AG09309 (cell line): ENCODE results near the gene PIP5K1C.

Source experiments
- DNase-seq: peaks from one replicate; pipeline ENCODE4 v3.0.0-alpha.2; 2010; ENCODE audit warnings: low read depth
- H3K4me3 ChIP-seq: 2 replicates; pipeline ENCODE4 v1.5.1; 2011; ENCODE audit warnings: mild to moderate bottlenecking, low read depth, low read length, moderate library complexity; ENCODE audit not compliant: control insufficient read depth
- TF ChIP-seq, protein P1 (sequence below): IDR thresholded peaks from 2 replicates; pipeline ENCODE4 v1.5.1; 2011; ENCODE audit warnings: mild to moderate bottlenecking, low read depth, low read length, inconsistent platforms; ENCODE audit not compliant: insufficient read depth, control insufficient read depth; ENCODE audit errors: missing control alignments

Gene PIP5K1C

DNA sequence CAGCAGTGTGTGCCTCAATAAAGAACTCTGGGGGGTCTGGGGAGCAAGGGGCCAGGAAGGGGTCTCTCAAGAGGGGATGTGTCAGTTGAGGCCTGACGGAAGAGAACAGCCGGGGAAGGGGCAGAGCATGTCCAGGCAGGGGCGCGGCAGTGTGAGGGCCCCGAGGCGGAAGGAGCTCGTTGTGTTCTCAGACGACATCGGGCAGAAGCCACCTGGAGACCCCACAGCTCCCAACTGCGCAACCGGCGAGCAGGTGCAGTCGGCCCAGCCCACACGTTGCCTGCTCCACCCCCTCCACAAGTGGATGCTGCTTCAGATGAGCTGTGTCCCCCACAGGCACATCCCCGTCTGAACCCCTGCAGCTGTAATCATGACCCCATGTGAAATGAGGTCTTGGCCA, 78.6 kb downstream of the PIP5K1C start:
- DNase-seq = no peak
- TF ChIP-seq, protein P1, sequence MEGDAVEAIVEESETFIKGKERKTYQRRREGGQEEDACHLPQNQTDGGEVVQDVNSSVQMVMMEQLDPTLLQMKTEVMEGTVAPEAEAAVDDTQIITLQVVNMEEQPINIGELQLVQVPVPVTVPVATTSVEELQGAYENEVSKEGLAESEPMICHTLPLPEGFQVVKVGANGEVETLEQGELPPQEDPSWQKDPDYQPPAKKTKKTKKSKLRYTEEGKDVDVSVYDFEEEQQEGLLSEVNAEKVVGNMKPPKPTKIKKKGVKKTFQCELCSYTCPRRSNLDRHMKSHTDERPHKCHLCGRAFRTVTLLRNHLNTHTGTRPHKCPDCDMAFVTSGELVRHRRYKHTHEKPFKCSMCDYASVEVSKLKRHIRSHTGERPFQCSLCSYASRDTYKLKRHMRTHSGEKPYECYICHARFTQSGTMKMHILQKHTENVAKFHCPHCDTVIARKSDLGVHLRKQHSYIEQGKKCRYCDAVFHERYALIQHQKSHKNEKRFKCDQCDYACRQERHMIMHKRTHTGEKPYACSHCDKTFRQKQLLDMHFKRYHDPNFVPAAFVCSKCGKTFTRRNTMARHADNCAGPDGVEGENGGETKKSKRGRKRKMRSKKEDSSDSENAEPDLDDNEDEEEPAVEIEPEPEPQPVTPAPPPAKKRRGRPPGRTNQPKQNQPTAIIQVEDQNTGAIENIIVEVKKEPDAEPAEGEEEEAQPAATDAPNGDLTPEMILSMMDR = no peak
- H3K4me3 ChIP-seq = no peak overlapping the region

DNA sequence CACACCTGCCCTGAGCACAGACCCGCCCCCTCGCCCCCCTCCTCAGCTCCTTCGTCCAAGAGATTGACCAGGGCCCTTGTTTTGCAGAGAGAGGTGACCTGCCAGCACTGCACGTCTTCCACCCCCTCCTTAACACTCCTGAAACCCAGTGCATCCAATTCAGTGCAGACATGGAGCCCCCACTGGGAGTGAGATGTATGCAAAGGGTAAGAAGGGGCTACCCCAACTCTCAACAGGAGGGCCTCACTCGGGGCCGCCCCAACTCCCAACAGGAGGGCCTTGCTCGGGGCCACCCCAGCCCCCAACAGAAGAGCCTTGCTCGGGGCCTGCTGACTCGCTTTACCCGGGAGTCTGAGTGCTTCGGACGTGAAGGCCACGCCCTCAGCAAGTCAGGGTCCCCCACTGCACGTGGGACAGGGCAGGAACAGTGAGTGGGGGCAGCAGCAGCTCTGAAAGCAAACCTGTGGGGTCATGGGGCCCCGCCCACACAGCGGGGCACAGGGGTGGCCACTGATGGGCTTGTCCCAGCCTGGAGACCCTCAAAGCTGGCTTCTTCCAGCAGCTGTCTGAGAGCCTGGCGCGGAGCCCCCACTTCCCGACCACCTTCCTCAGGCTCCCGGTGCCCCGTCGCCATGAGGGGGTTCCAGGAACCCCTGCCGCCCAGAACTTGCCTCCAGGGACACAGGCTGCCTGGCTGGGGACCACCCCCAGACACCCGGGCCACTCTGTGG, 79.3 kb downstream of the PIP5K1C start:
- TF ChIP-seq, protein P1 = no peak
- no peak for DNase-seq
- H3K4me3 ChIP-seq = no peak overlapping the region

DNA sequence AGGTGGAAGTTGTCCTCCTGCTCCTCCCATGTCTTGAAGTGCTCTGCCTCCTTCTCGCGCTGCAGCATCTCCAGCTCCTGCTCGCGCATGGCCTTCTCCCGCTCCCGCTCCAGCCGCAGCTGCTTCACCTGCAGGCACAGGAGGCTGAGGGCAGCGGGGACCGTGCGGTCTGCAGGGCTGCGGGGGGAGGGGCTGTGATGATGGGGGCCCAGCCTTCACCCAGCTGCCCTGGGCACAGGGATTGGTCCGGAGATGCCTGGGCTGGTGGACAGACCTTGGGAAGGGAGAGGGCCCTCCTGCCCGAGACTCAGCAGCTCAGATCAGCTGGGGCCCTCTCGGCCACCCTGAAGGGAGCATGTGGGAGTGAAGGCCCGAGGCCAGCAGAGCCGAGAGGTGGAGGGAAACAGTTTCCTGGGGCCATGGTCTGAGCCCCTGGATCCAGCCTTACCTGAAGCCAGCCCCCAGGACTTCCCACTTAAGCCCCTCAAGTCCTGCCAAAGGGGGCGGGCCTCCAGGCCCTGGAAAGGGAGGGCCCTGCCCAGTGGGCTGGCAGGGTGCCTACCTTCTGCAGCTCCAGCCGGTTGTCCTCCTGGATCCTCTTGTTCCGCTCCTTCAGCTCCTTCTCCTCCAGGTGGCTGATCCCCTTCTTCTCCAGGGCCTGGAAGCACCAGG, 80.0 kb downstream of the PIP5K1C start:
- DNase-seq = no peak
- TF ChIP-seq, protein P1 = no peak
- H3K4me3 ChIP-seq = no peak overlapping the region

DNA sequence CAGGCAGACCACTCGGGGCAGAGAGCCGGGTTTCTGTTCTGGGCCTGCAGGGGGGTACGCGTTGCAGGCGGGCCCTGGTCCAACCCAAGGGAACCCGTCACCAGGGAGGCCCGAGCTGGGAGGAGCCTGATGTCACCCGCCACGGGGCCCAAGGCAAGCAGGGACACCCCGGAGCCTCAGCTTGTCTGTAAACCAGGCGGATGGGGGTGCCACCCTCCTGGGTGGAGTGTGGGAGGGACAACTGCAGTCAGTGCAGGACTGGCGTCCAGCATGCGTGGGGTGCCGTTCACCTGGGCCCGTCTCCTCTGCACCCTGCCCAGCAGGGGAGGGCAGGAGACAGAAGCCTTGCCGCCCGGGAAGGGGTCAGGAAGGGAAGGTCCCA, 80.6 kb downstream of the PIP5K1C start:
- no peak overlapping the region for H3K4me3 ChIP-seq
- DNase-seq = no peak
- TF ChIP-seq, protein P1 = no peak

DNA sequence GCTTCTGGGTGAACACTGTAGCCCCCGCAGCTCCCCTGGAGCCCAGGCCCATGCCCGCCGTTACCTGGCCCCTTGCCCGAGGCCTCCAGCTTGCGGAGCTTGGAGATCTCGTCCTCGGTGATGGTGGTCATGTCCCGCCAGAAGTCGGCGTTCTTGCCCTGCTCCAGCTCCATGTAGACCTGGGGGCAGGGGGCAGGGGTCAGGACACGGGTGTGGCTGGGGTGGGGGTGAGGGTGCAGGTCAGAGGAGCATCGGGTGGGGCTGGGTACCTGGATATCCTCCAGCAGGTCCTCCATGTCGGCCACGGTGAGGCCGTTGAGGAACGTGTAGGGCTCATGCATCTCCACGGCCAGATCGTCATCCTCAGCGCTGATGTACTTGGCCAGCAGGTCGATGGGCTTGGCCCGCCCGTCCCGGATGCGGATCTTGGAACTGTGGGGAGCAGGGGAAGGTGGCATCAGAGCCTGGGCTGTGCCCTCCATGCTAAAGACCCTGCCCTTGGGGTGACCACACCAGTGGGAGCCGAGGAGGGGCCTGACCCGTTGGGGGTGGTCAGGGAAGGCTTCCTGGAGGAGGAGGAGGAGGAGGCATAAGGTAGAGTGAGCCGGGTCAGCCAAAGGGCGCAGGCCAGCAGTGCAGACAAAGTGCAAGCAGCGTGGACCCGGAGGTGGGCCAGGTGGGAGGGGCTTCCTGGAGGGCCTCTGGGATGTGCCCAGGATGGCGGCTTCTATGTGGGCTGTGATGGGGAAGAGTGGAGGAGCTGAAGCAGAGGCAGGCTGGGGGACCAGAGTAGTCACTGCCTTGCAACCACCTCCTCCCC, 81.2 kb downstream of the PIP5K1C start:
- TF ChIP-seq, protein P1 = no peak
- H3K4me3 ChIP-seq = no peak overlapping the region
- no peak for DNase-seq

DNA sequence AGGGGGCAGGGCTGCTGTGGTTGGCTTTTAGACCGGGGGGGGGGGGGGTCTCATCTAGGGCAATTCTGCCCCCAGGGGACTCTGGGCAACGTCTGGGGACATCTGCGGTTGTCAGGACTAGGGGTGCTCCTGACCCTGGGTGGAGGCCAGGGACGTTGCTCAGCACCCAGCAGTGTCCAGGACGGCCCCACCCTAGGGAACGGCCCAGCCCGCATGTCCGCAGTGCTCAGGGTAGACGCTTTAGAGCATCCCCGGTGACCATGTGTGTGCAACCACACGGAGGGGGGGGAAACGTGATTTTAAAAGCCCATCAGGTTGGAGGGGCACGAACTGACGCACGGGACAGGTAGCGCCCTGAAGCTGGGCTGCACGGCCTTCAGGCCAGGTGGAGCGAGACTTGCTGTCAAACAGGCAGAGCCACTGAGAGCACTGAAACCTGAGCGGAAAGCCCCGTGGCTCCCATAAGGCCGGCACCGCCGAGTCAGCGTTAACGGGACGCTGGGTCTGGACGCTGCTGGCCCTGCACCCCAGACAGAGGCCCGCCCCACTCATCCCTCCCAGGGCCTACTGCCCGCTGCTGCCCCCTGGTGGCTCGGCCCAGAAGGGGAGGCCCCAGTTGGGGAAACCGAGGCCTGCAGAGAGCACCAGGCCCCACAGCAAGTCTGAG, 82.0 kb downstream of the PIP5K1C start:
- TF ChIP-seq, protein P1 = peak; percentile 96
- no peak overlapping the region for H3K4me3 ChIP-seq
- DNase-seq = no peak
